Measurements from ENCODE around the gene TNFAIP8L1. TPM values are rescaled to one million over a fixed set of nuclear protein-coding genes. Genes with fewer than 3 reads are reported as not detected.

The TNFAIP8L1 gene
- total RNA-seq, 1 experiment from 2014 or later, result 17.8 TPM

DNA sequence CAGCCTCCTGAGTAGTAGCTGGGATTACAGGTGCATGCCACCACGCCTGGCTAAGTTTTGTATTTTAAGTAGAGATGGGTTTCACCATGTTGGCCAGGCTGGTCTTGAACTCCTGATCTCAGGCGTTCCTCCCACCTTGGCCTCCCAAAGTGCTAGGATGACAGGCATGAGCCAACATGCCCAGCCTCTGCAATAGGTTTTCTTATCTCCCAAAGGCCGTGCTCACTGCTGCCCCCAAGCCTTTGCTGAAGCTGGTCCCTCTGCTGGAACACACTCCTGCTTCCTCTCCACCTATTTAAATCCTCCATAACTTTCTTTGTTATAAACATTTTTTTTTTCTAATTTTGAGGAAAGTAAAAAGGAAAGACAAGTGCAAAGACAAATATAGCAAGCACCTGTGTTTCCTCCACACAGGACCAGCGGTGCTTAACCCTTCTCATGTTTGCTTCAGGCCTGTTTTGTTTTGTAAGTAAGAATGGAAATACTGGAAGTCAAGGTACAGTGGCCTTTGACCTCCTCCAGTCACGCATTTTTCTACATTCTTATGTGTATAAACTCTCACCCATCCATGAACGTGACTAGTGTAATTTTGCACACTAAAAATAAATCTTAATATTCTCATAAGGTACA is 14.5 kb upstream of the TNFAIP8L1 start:
- BruUV-seq (replicated peaks), result no TSS peak
- intact Hi-C loops (cut with micrococcal nuclease; ENCODE audit: unreplicated experiment), result no loop called here

DNA sequence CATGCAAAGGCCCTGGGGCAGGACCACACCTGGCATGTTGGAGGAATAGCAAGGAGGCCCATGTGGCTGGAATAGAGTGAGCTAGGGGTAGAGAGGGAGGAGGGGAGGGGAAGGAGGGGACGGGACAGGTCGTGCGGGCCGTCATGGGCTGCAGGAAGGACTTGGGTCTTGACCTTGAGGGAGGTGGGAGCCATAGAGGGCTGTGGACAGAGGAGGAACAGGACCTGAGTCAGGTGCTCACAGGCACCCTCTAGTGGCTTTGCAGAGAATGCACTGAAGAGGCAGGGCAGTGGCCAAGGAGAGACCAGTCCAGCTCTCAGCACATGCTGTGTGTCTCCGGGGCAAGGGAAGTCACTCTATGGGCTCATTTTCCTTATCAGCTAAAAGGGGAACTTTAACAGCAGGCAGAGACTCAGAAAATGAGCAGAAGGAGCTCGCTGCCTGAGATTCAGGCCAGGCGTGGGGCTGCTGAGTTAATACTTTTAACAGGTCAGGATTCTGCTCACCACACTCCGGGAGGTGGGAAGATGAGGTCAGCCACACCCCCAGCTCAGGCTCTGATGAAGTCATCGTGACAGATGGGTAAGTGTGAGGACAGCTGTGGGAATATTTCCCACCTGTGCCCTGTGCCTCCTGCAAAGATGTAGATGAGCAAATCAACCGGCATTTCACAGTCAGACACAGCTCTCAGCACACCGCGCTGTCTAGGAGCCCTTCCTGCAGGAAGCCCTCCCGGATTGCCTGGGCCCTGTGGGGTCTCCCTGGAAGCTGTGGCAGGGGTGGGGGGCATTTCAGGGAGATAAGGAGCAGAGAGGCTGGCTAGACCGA is 6.0 kb upstream of the TNFAIP8L1 start:
- no peaks in the 10 kb centered on the region for H3K27me3 ChIP-seq (ENCODE audit: insufficient read depth, low read depth)

More for the DNA sequence above, 14.5 kb upstream of the TNFAIP8L1 start:
- CTCF ChIA-PET, result no interaction called here
- no peaks in the 10 kb centered on the region for H3F3A ChIP-seq (ENCODE audit: insufficient read depth, low read depth)
- no peaks in the 10 kb centered on the region for H3K36me3 ChIP-seq (ENCODE audit: low read depth)
- H3K27ac ChIP-seq, result no peak overlapping the region
- no peaks in the 10 kb centered on the region for H3K79me2 ChIP-seq (ENCODE audit: low read depth)
- DNase-seq, result no peak
- H3K4me1 ChIP-seq (replicated peaks; ENCODE audit: insufficient read depth), result no peaks in the 10 kb centered on the region
- H2AFZ ChIP-seq, result no peak overlapping the region
- no peak for TF ChIP-seq EZH2 (IDR thresholded peaks at IDR 0.05; ENCODE audit: low read depth)
- TF ChIP-seq, protein P1, sequence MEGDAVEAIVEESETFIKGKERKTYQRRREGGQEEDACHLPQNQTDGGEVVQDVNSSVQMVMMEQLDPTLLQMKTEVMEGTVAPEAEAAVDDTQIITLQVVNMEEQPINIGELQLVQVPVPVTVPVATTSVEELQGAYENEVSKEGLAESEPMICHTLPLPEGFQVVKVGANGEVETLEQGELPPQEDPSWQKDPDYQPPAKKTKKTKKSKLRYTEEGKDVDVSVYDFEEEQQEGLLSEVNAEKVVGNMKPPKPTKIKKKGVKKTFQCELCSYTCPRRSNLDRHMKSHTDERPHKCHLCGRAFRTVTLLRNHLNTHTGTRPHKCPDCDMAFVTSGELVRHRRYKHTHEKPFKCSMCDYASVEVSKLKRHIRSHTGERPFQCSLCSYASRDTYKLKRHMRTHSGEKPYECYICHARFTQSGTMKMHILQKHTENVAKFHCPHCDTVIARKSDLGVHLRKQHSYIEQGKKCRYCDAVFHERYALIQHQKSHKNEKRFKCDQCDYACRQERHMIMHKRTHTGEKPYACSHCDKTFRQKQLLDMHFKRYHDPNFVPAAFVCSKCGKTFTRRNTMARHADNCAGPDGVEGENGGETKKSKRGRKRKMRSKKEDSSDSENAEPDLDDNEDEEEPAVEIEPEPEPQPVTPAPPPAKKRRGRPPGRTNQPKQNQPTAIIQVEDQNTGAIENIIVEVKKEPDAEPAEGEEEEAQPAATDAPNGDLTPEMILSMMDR (conservative IDR thresholded peaks at IDR 0.05), result peak; percentile 31; the same call in 1 of the 2 replicates
- no peak overlapping the region for H3K4me3 ChIP-seq
- POLR2A ChIA-PET (ENCODE audit: unreplicated experiment), result interaction anchor here (0.5 kb wide), 1 partner anchor 223 kb away, joined by 3 read pairs; no protein-coding TSS in a partner anchor
- H3K27me3 ChIP-seq (ENCODE audit: insufficient read depth, low read depth), result peaks cover 5% of the 10 kb centered on the region; the same call in 1 of the 2 replicates
- H3K9me2 ChIP-seq (ENCODE audit: insufficient read depth), result no peaks in the 10 kb centered on the region
- no peak overlapping the region for H3K4me2 ChIP-seq
- no peaks in the 10 kb centered on the region for H3K9me3 ChIP-seq (ENCODE audit: insufficient read depth, low read depth)
- no peaks in the 10 kb centered on the region for H4K20me1 ChIP-seq (ENCODE audit: insufficient read depth)

DNA sequence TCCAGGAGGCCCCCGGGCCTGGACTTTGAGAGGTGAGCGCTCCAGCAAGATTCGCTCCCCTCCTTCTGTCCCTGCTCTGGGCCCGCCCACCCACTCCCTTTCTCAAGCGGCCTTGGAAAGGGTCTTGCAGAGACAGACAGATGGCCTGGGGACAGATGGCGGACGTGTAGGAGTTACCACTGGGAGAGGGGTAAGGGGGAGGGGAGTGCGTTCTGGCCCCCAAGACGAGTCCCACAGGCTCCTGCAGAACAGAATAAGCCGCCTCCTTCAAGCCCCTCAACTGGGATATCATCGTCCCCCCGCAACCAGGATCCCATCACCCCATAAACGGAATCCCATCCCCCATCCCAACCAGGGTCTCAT is 3.6 kb upstream of the TNFAIP8L1 start:
- Histone ChIP-seq H3K27me3 (ENCODE audit: insufficient read depth, low read depth) (no peaks in the 10 kb centered on the region), H3K4me2 (peak overlapping the region; percentile 61; the same call in 1 of the 2 replicates), H3K4me1 (replicated peaks; ENCODE audit: insufficient read depth) (no peaks in the 10 kb centered on the region; the same call in 1 of the 2 replicates), H3F3A (ENCODE audit: insufficient read depth, low read depth) (no peaks in the 10 kb centered on the region), H3K27ac (no peak overlapping the region), H3K4me3 (no peak overlapping the region; the same call in 1 of the 2 replicates), H3K9me2 (ENCODE audit: insufficient read depth) (no peaks in the 10 kb centered on the region), H4K20me1 (ENCODE audit: insufficient read depth) (no peaks in the 10 kb centered on the region), H3K9me3 (ENCODE audit: insufficient read depth, low read depth) (no peaks in the 10 kb centered on the region), H2AFZ (no peak overlapping the region), H3K36me3 (ENCODE audit: low read depth) (no peaks in the 10 kb centered on the region), H3K79me2 (ENCODE audit: low read depth) (no peaks in the 10 kb centered on the region)
- intact Hi-C loops (cut with micrococcal nuclease; ENCODE audit: unreplicated experiment), result loop anchor here (5.0 kb wide), 3 partner anchors 113 to 178 kb away; partner anchors contain the start of gene UBXN6
- ChIA-PET CTCF (interaction anchor here (0.6 to 0.7 kb wide), 2 partner anchors 57 to 63 kb away, joined by 4 to 15 read pairs; no protein-coding TSS in a partner anchor), POLR2A (ENCODE audit: unreplicated experiment) (no interaction called here)
- TF ChIP-seq, protein P1 (conservative IDR thresholded peaks at IDR 0.05), result no peak
- TF ChIP-seq EZH2 (IDR thresholded peaks at IDR 0.05; ENCODE audit: low read depth), result no peak
- no TSS peak for BruUV-seq (replicated peaks)
- no peak for DNase-seq

More for the DNA sequence above, 6.0 kb upstream of the TNFAIP8L1 start:
- Histone ChIP-seq H3K9me2 (ENCODE audit: insufficient read depth) (no peaks in the 10 kb centered on the region), H3K9me3 (ENCODE audit: insufficient read depth, low read depth) (no peaks in the 10 kb centered on the region), H3K79me2 (ENCODE audit: low read depth) (no peaks in the 10 kb centered on the region), H3K4me2 (no peak overlapping the region), H3K36me3 (ENCODE audit: low read depth) (no peaks in the 10 kb centered on the region), H3F3A (ENCODE audit: insufficient read depth, low read depth) (no peaks in the 10 kb centered on the region), H3K4me3 (no peak overlapping the region), H4K20me1 (ENCODE audit: insufficient read depth) (no peaks in the 10 kb centered on the region), H2AFZ (no peak overlapping the region), H3K4me1 (replicated peaks; ENCODE audit: insufficient read depth) (no peaks in the 10 kb centered on the region; the same call in 1 of the 2 replicates), H3K27ac (no peak overlapping the region)
- no TSS peak for BruUV-seq (replicated peaks)
- intact Hi-C loops (cut with micrococcal nuclease; ENCODE audit: unreplicated experiment), result loop anchor here (5.0 kb wide), 1 partner anchor 56 kb away; no protein-coding TSS in a partner anchor
- ChIA-PET CTCF (interaction anchor here (0.7 to 0.9 kb wide), 2 partner anchors 57 to 282 kb away, joined by 3 read pairs; no protein-coding TSS in a partner anchor), POLR2A (ENCODE audit: unreplicated experiment) (no interaction called here)
- TF ChIP-seq, protein P1 (conservative IDR thresholded peaks at IDR 0.05), result peak; percentile 55
- TF ChIP-seq EZH2 (IDR thresholded peaks at IDR 0.05; ENCODE audit: low read depth), result no peak
- peak in 1 of 2 experiments; percentile 61 for DNase-seq
